ENCODE measurements around the gene ATP13A2.
A peak's percentile ranks its signal among the peaks of the same experiment; 100 is the strongest.

The ATP13A2 gene

GRCh38 chr1:17001760-17002523, 9.8 kb downstream of the ATP13A2 start:
- DNase-seq (ENCODE audit: low read depth) = no peak

- no peak for DNase-seq (ENCODE audit: low read depth)
Measured at GRCh38 chr1:16999863-17000262, 11.9 kb downstream of the ATP13A2 start.

- no peak for DNase-seq (ENCODE audit: low read depth)
Measured at GRCh38 chr1:16998589-16998988, 13.1 kb downstream of the ATP13A2 start.

GRCh38 chr1:16996845-16997244, 14.9 kb downstream of the ATP13A2 start:
- no peak for DNase-seq (ENCODE audit: low read depth)

- DNase-seq (ENCODE audit: low read depth) = no peak
Measured at GRCh38 chr1:16993521-16994038, 18.1 kb downstream of the ATP13A2 start.

- no peak for DNase-seq (ENCODE audit: low read depth)
Measured at GRCh38 chr1:16992675-16993074, 19.1 kb downstream of the ATP13A2 start.

GRCh38 chr1:16992102-16992501, 19.6 kb downstream of the ATP13A2 start:
- DNase-seq (ENCODE audit: low read depth) = no peak

- no peak for DNase-seq (ENCODE audit: low read depth)
Measured at GRCh38 chr1:16991571-16991970, 20.2 kb downstream of the ATP13A2 start.

- DNase-seq (ENCODE audit: low read depth) = no peak
Measured at GRCh38 chr1:16989676-16990391, 21.9 kb downstream of the ATP13A2 start.

GRCh38 chr1:16988210-16988609, 23.5 kb downstream of the ATP13A2 start:
- DNase-seq (ENCODE audit: low read depth) = no peak

- DNase-seq (ENCODE audit: low read depth) = no peak
Measured at GRCh38 chr1:16986962-16987361, 24.8 kb downstream of the ATP13A2 start.

- DNase-seq (ENCODE audit: low read depth) = no peak
Measured at GRCh38 chr1:16986560-16986959, 25.2 kb downstream of the ATP13A2 start.

- no peak for DNase-seq (ENCODE audit: low read depth)
Measured at GRCh38 chr1:16986113-16986512, 25.6 kb downstream of the ATP13A2 start.

GRCh38 chr1:16984717-16985116, 27.0 kb downstream of the ATP13A2 start:
- peak; percentile 88 for DNase-seq (ENCODE audit: low read depth)

GRCh38 chr1:16983649-16984048, 28.1 kb downstream of the ATP13A2 start:
- no peak for DNase-seq (ENCODE audit: low read depth)

GRCh38 chr1:16982902-16983301, 28.8 kb downstream of the ATP13A2 start:
- no peak for DNase-seq (ENCODE audit: low read depth)

- peak; percentile 62 for DNase-seq (ENCODE audit: low read depth)
Measured at GRCh38 chr1:16981269-16981849, 30.4 kb downstream of the ATP13A2 start.

GRCh38 chr1:16980473-16981268, 31.1 kb downstream of the ATP13A2 start, which contains the start of gene MFAP2:
Gene MFAP2, minus strand, starts transcription at chr1:16980620. Its CDS starts 2,347 bp downstream, at chr1:16978273.
- DNase-seq (ENCODE audit: low read depth) = peak; percentile 37

GRCh38 chr1:16979475-16980327, 32.0 kb downstream of the ATP13A2 start:
- DNase-seq (ENCODE audit: low read depth) = peak; percentile 56

- DNase-seq (ENCODE audit: low read depth) = peak; percentile 97
Measured at GRCh38 chr1:16978567-16979474, 32.9 kb downstream of the ATP13A2 start.
